GM18517 (cell line): ENCODE measurements around the gene KCNQ1OT1.

Source experiments
- ATAC-seq: cut with Tn5 transposase; IDR thresholded peaks from one replicate; pipeline ENCODE4 v1.9.1; 2021; ENCODE audit warnings: mild to moderate bottlenecking, moderate library complexity; ENCODE audit not compliant: unreplicated experiment

The KCNQ1OT1 gene

DNA sequence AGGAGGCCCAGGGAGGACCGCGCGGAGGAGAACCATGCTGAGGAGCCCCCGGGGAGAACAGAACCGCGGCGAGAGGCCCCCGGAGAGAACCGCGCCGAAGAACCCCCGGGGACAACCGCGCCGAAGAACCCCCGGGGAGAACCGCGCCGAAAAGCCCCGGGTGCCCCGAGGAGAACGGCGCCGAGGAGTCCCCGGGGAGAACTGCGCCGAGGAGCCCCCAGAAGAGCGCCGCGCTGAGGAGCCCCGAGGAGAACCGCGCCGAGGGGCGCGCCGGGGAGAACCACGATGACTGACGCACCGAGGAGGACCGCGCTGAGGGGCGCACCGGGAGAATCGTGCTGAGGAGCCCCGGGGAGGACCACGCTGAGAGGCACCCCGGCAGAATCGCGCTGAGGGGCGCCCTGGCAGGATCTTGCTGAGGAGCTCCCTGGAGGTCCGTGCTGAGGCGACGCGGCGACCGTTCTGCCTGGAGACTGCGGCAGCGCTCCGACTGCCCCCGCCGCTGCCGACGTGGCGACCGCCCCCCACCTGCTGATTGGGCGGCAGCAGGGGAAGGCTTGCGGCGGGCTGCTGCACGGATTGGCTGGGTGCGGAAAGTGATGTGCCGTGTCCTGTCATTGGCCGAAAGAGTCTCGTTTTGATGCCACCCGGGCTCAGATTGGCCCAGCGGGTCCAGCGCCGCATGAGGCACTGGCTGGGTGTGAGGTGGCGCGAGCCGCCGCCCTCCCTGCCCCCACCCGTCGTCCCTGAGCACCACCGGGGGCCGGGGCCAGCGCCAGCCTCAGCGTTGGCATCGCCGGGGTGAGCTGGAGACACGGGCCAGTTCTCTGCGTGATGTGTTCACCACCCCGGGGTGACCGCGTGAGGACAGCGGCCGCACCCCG is at the start of gene KCNQ1OT1:
Gene KCNQ1OT1, minus strand, starts transcription at position 464 of the 884 bp plus-strand sequence.
- ATAC-seq, result peak; percentile 92

DNA sequence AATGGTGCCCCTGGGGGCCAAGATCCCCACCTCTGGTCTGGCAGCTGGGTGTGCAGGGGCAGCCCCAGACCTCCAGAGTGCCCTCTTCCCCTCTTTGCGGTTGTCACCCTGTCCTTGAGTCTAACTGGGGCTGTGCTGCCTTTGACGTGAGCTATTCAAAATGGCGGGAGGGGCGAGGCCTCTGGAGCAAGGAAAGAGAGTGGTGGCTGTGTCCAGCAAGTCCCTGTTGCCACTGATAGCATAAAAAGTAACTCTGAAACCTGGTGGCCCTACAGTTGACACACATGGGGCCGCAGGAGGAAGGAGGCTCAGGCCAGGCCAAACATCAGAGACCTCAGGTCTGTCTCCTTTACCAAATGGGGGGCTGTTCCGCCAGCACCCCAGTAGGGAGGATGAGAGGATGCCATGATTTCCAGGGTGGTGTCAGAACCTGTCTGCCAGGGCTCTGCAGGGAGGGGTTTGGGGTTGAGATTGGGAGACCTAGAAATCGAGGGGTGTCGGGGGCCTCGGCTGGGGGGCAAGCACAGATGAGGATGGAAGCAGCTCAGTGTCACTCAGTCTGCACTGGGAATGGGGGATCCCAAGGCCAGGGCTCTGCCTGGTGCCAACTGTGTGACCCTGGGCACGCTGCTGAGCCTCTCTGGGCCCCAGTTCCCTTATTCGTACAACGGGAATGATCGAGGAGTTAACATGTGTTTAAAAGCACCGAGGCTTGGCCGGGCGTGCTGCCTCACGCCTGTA is 49.2 kb upstream of the KCNQ1OT1 start:
- no peak for ATAC-seq

DNA sequence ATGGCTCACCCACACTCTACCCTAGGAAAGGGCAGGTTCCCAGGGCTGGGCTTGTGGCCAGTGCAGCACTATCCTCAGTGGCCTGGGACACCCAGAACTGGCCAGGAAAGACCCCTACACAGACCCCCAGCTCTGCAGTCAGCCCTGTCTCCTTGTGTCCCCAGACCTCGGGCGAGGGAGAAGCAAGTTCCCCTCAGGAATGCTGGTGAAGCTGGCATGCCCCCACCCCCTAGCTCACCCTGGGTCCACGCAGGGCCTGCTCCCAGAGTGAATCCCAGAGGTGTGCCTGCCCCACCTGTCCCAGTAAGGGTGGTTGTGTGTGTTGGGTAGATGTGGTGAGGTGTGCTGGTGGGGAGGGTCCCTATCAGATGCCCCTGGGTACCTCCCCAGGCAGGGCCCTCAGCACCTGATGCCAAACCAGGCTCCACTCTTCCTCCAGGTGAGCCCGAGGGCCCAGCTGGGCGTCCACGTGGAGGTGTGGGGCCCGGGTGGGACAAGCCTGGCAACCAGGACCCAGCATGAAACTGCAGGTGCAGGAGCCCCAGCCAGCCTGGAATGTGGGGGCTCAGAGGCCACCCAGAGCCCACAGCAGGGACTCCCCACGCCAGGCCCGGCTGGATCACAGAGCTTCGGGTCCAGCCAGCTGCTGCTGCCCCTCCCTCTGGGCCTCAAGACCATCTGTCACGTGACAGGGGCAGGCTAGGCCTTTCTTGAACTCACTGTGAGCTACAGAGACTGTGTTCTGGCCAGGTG is 48.4 kb upstream of the KCNQ1OT1 start:
- no peak for ATAC-seq

DNA sequence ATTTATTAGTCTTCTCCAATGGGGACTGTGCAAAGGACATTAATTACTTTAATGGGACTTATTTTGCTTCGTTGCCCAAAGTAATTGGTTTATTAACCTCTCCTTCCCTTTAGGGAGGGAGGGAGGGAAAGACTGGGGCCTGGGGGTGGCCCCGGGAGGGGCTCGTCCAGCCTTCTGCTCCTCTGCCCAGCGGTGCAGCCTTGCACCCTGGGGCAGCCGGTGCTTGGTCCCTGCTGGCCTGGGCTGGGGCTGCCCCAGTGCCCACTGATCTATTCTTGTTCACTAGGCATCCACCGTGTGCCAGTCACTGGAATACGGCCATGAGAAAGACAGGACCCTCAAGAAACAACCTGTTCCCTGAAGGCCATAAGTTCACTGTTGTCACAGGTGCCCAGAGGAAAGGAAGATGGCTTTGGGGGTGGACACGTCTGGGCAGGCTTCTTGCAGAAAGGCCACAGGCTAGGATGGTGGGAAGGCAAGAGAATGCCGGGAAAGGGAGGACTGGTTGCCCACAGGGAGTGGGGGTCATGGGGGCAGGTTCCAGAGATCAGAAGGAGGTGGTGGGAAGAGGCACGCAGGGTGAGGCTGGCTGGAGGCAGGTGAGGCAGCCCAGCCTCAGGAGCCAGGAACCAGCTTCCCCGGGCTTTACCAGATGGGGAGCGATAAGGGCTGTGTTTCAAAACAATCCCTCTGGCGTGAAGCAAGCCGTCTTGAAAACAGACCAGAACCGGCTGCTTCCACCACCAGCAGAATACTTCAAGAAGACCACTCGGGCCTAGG is 47.6 kb upstream of the KCNQ1OT1 start:
- ATAC-seq, result no peak

DNA sequence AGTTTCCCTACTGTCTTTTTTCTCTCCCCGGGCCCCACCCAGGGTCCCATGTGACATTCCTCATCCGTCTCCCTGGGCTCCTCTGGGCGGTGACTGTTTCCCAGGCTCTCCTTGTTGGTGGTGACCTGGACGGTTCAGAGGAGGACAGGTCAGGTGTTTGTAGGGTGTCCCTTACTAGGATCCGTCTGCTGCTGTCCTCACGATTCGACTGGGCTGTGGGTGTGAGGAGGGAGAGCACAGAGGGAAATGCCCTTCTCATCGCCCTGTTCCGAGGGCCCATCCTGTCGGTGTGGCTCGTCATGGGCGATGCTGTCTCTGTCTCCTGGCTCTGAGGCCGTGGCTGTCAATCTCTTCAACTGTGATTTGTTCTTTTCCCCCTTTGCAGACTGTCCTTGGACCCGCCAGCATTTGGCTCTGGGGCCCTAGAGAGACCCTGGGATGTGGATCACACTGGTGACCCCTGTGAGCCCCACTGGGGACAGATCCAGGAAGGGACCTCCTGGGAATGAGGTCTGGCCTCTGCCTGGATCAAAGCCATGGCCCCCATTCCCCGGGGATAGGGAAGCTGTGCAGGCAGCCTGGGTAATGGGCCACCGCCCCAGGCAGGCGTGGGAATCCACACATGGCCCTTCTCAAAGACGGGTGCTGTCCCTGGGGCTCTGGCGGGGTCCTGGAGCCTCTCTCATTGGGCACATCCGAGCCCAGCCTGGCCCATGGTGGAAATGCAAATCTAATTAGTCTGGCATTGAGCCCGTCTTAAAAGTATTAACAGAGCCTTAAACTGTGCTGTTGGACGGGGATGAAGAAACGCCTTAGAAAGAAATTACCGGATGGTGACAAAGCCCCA is 46.8 kb upstream of the KCNQ1OT1 start:
- ATAC-seq, result no peak

DNA sequence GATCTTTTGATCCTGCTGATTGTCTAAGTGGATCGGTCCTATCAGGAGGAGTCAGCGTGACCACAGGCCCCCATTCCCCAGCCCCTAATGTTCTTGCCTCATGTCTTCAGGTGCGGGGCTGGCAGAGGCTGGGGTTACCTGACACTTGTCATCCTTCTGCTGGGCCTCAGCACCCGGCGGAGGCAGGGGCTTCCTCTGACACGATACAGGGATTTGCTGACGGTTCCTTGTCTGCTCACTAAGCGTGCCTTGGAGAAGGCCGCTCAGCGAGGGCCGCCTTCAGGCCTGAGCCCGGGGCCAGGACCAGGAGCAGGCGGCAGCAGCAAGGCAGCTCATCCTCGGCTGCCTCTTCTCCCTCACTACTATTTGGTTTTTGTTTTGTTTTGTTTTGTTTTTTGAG is 45.7 kb upstream of the KCNQ1OT1 start:
- no peak for ATAC-seq

DNA sequence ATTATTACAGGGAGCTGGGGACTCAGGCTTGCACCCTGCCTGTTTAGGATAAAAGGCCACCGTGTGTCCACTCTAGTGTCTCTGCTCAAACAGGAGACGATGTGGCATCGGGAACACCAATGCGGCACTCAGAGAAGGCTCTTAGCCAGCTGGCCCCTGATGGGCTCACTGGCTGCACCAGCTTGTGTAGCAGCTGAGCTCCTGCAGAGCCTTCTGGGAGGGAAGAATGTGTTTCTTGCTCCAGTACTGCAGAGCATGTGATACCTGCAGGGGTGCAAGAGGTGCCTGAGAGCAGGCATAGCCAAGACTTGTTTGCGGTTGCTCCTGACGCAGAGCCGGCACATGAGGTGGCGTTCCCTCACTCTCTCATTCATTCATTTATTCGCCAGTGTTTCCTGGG is 44.4 kb upstream of the KCNQ1OT1 start:
- ATAC-seq, result no peak

DNA sequence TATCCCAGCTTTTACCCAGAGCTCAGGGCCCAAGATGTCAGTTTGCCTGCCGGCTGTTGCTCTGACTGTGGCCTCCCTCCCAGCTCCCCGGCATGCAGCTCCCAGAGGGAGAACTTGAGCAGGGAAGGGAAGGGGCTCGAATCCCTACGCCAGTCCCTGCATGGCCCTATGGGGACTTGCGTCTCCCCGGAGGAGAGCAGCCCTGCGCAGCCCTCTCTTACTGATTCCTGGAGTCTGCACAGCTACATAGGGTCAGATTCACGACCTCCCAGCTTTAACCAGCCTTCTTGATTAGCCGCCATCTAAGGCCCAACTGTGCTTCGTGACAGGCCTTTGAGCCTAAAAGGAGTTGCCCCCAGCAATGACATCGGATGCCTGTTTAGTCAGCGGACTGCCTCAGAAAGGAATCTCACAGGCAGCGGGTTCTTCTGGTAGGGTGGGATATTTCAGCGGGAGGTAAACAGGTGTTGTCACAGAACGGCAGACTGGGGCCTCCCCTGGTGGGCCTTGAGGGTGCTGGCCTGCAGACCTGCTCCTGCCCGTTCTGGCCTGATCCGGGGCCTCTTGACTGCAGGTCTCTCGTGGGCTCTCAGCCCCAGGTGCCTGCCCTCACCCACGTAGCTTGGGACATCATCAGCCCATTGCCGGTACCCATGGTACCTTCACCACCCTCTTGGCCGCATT is 43.8 kb upstream of the KCNQ1OT1 start:
- ATAC-seq, result no peak

DNA sequence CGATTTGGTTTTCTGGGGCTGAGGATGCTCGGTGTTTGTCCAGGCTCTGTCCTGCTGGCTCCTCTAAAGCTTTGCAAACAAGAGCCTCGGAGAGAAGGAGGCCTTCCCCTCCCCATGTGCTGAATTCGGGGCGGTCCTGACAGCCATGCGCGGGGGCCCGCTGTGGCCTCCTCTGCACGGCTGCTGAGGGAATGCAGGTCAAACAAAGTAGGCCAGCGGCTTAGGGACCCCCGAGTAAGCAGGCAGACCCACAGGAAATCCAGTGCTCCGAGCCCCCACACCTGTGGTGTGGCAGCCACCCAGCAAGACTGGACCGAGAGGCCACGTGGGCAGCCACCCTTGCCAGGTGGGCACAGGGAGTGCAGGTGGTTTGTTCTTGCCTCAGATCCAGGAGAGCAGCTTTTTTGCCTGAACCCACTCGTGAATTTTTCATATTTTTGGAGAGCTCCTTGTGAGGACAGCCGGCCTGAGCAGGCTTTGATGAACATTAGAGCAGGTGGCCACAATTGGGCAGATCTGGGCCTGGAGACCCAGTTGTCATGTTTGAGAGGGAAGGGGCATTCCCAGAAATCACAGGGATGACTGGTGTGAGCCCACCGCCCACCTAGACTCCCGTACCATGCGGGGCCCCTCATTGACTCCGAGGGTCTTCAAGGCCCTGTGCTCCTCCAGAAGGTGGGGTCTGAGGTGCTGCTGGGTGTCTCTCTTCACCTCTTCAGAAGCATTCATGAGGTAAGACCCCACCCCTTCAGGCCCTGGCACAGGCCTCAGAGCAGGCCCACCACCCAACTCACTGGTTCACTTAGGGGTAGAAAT is 43.0 kb upstream of the KCNQ1OT1 start:
- ATAC-seq, result no peak

DNA sequence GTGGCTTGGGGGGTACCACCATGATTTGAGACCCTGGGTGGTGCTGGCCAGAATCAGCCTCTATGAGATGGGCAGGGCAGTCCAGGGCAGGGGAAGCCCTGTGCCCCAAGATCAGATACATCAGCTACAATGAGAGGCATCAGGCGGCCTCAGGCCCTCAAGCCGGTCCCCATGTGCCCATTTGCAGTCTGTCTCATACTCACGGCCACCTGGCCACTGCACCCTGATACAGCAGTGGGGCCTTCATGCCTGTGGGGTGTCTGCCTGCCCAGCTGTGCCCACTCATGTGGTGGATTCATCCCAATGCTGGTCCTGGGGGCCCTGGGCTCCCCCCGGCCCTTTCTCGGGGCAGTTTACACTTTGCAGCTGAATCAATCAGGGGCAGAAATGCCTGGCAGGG is 42.4 kb upstream of the KCNQ1OT1 start:
- no peak for ATAC-seq

DNA sequence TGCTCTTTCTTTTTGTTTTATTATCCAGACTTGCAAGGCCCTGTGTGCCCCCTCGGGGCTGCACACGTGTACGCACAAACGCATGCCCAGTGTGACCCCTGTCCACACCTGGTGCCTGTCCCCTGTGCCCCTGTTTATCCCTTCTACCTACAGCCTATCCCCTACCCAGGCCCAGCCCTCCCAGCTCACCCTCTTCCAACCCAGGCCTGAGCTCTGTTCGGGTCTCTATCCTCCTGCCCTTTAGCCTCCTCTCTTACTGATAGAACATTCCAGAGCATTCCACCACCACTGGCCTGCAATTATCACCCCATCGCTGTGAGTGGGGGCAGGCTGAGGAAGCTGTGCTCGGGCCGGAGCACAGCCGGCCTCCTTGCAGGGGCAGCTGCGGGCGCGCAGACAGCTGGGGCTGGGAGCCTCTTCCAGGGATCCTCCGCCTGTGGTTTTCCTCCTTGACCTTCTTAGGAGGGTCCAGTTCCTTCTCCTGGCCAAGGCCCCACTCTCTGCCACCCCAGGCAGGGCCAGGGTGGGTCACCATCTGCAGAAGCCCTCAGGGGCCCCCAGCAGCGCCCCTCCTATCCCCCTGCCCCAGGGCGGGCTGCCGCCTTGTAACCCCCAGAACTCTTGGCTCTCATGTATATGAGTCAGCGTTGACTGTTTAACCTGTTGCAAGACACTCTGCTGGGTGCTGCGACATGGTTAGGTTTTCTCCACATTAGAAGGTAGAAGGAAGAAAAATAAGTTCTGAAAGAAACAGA is 41.8 kb upstream of the KCNQ1OT1 start:
- ATAC-seq, result no peak

DNA sequence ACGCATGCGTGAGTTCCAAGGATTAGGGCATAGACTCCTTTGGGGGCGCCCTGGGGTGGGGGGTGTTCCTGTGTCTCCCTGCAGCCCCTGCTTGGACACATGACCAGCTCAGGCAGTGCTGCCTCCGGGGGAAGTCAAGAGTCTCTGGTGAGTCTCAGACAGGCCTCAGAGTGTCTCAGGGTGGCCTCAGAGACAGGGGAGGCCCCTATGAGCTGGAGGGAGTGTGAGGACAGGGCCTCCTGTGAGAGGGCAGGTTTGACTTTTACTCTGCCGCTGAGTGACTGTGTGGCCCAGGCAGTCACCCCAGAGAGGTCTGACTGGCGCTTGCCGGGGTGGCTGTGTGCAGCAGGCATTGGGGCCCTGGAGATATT is 41.2 kb upstream of the KCNQ1OT1 start:
- no peak for ATAC-seq

DNA sequence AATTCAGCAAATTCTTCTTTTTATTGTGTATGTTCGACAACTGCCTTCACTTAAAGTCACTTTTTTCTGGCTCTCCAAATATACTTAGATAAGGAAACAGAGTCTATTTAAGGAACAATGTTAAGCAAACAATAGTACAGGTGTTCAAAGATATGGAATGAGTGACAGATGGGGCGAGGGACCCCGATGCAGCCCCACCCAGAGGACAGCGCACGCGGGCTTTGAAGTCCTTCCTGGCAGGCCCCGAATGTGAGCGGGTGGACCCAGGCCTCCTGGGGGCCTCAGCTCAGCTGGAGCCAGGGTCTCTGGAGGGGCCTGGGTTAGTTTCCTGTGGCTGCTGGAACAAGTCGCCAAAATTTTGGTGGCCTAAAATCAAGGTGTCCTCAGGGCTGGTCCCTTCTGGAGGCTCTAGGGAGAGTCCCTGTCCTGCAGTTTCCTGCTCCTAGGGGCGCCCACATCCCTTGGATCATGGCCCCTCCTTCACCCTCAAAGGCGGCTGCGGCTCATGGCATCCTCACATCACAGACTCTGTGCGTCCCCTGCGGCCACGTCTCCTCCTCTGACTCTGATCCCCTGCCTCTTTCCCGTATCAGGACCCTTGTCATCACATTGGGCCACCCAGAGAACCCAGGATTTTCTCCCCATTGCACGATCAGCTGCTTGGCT is 40.6 kb upstream of the KCNQ1OT1 start:
- ATAC-seq, result no peak

DNA sequence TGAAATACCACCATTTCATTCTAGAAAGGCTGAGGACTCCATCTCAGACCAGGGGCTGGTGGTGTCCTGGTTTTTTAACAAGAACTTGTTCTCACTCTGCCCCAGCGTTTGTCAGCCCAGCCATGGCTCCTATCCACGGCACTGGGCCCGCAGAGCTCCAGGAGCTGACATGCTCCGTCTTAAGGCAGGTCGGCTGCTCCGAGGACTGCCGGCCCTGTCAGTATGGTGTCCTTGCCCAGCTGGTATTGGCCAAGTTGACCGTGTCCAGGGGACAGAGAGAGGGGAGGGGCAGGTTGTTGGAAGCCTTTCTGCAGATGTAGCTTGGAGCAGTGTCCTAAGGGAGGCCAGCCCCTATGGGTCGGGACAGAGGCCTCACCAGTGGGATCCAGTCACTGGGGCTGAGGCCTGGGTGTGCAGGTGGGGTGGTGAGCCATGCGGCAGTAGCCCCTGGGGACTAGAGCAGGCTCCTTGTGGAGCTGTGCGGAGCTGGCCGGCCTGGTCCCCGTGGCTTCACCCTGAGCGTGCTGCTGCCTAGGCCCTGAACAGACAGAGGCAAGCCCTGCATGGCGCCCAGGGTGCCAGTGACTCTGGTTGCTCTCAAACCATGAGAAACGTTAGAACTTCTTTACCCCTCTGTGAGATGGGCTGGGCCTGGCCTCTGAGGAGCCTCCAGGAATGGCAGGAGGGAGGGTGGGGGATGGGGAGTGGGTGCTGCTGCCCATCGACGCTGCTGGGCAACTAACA is 39.9 kb upstream of the KCNQ1OT1 start:
- ATAC-seq, result no peak

DNA sequence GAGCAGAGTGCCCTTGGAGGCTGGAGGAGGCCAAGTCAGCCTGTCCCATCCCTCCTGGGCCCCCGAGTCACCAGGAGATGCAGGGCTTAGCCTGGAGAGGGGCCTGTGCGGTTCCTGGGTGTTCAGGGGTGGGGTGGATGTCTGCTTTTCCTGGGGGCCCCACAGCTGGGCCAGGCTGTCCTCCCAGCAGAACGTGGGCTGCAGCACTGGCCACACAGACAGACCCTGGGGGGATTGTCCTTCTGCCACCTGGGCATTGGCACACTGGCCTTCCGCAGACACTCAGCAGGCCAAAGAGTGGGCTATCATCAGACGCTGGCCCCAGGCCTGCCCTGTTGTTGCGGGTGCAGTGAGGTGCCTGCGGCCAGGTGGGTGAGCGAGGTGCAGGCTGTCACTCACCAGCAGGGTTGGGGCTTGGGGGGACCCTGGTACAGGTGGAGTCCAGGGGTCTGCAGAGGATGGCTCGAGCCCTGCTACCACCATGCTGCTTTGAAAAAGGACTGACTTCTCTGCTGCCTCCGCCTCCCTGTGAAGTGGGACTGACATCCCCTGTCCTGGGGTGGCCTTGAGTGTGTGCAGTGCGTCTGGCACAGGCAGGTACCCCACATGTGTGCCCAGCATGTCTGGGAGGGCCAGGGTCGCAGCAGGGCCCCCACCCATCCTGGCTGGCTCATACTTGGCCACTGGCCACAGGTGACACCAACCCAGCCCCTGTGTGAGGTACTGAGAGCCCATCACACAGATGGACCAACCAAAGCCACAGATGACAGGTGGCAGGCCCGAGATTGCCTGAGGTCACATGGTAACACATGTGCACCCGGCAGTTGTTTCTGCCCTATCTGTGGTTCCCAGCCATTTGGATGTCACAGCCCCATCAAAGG is 39.0 kb upstream of the KCNQ1OT1 start:
- ATAC-seq, result no peak

DNA sequence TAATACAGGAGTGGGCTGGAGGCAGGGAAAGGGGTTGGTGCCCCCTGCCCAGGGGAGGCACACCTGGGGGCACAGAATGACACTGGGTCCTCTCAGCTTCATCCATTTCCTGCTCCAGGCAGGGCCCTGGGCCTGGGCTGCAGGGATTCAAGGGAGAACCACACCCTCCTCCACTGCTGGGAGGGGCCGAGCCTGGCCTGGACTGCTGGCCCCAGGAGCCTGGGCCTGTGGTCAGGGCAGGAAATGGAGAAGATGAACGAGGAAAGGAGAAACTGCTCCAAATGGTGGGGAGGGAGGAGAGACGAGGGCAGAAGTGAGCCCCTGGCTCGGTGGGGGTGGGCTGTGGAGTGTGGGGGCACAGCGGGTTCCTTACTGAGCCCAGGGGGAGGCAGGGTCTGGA is 38.1 kb upstream of the KCNQ1OT1 start:
- no peak for ATAC-seq
